Endodermal cell (in vitro differentiated cells): ENCODE results near the gene RPTOR. TPM values are rescaled to one million over a fixed set of nuclear protein-coding genes. Genes with fewer than 3 reads are reported as not detected.

Experiments used
- DNase-seq: peaks from one replicate; pipeline ENCODE4 v3.0.0-alpha.2; 2017
- H3K27ac ChIP-seq: 2 replicates; pipeline ENCODE4 v1.5.1; 2013; ENCODE audit warnings: mild to moderate bottlenecking, low read depth, low read length, moderate library complexity
- H3K27me3 ChIP-seq: 2 replicates; pipeline ENCODE4 v1.6.1; 2013; ENCODE audit warnings: mild to moderate bottlenecking, low read length, moderate library complexity; ENCODE audit not compliant: insufficient read depth, control insufficient read depth, poor library complexity, severe bottlenecking
- H3K36me3 ChIP-seq: 2 replicates; pipeline ENCODE4 v1.7.0; 2013; ENCODE audit warnings: mild to moderate bottlenecking, low read length, moderate library complexity; ENCODE audit not compliant: control insufficient read depth, insufficient read depth
- H3K4me1 ChIP-seq: one replicate; pipeline ENCODE4 v1.7.0; 2013; ENCODE audit warnings: low read length; ENCODE audit not compliant: control insufficient read depth, insufficient read depth
- H3K4me3 ChIP-seq: 2 replicates; pipeline ENCODE4 v1.5.1; 2013; ENCODE audit warnings: mild to moderate bottlenecking, low read length, moderate library complexity
- H3K9ac ChIP-seq: 2 replicates; pipeline ENCODE4 v1.6.1; 2013; ENCODE audit warnings: mild to moderate bottlenecking, low read length, moderate library complexity; ENCODE audit not compliant: poor library complexity, severe bottlenecking; ENCODE audit errors: extremely low read depth
- H3K9me3 ChIP-seq: 2 replicates; pipeline ENCODE4 v1.6.1; 2013; ENCODE audit warnings: mild to moderate bottlenecking, low read length, moderate library complexity; ENCODE audit not compliant: control insufficient read depth
- H3K27ac Mint-ChIP-seq: 2 replicates; pipeline ENCODE4 v1.8.0; 2020; ENCODE audit warnings: mixed read lengths
- H3K27me3 Mint-ChIP-seq: 2 replicates; pipeline ENCODE4 v1.8.0; 2021; ENCODE audit warnings: mild to moderate bottlenecking, mixed read lengths; ENCODE audit not compliant: insufficient read depth
- H3K36me3 Mint-ChIP-seq: 2 replicates; pipeline ENCODE4 v1.8.0; 2020; ENCODE audit warnings: low read depth, mixed read lengths
- H3K4me1 Mint-ChIP-seq: 2 replicates; pipeline ENCODE4 v1.8.0; 2020; ENCODE audit warnings: mixed read lengths
- H3K4me3 Mint-ChIP-seq: 2 replicates; pipeline ENCODE4 v1.8.0; 2020; ENCODE audit warnings: mild to moderate bottlenecking, moderate library complexity, mixed read lengths
- H3K9me3 Mint-ChIP-seq: 2 replicates; pipeline ENCODE4 v1.8.0; 2020; ENCODE audit warnings: mild to moderate bottlenecking, mixed read lengths
- WGBS, 2 experiments: methylation state at CpG; one replicate each; pipeline versions ENCODE4 v1.1.5 to v1.1.7; 2013; ENCODE audit warnings: missing lambda C conversion rate in 2 of 2, mixed read lengths in 1 of 2; ENCODE audit not compliant: insufficient coverage in 1 of 2, insufficient read length in 1 of 2; 5-methylcytosine and 5-hydroxymethylcytosine counted together
- total RNA-seq, 2 donors: library from RNA; stranded (reverse); fragmentation: NEBNext Ultra II Directional in 1 of 2; extraction: Animal tissue kit (Norgen Biotek cat#: 25700) in 1 of 2; gene quantifications; 2 replicates in 1 of 2; 3 replicates in 1 of 2; pipeline ENCODE4 v1.2.1, GENCODE V29; 2021
- TF ChIP-seq, protein P1 (sequence below): fragments of 200-600 bp; sonication (generic); conservative IDR thresholded peaks from 2 replicates; pipeline ENCODE4 v1.5.0; 2021; ENCODE audit warnings: antibody characterized with exemption, mild to moderate bottlenecking

Gene RPTOR
- total RNA-seq, 2 donors from 2014 or later: 45.1 to 53.4 TPM

- Histone ChIP-seq H3K4me3 (no peak overlapping the region), H3K9me3 (no peaks in the 10 kb centered on the region), H3K36me3 (no peaks in the 10 kb centered on the region), H3K27ac (no peak overlapping the region), H3K27me3 (no peaks in the 10 kb centered on the region), H3K9ac (no peak overlapping the region), H3K4me1 (no peaks in the 10 kb centered on the region)
- Mint-ChIP-seq H3K27ac (no peak overlapping the region), H3K4me3 (no peak overlapping the region), H3K36me3 (peaks cover 16% of the 10 kb centered on the region), H3K27me3 (no peaks in the 10 kb centered on the region), H3K4me1 (peaks cover 6% of the 10 kb centered on the region), H3K9me3 (no peaks in the 10 kb centered on the region)
- TF ChIP-seq, protein P1, sequence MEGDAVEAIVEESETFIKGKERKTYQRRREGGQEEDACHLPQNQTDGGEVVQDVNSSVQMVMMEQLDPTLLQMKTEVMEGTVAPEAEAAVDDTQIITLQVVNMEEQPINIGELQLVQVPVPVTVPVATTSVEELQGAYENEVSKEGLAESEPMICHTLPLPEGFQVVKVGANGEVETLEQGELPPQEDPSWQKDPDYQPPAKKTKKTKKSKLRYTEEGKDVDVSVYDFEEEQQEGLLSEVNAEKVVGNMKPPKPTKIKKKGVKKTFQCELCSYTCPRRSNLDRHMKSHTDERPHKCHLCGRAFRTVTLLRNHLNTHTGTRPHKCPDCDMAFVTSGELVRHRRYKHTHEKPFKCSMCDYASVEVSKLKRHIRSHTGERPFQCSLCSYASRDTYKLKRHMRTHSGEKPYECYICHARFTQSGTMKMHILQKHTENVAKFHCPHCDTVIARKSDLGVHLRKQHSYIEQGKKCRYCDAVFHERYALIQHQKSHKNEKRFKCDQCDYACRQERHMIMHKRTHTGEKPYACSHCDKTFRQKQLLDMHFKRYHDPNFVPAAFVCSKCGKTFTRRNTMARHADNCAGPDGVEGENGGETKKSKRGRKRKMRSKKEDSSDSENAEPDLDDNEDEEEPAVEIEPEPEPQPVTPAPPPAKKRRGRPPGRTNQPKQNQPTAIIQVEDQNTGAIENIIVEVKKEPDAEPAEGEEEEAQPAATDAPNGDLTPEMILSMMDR: no peak
- 89% methylated on average over 12 to 13 of the region's 13 CpGs for WGBS, 2 experiments
- no peak for DNase-seq
Observed at GRCh38 chr17:80689129-80689619, 144.5 kb downstream of the RPTOR start.

GRCh38 chr17:80691784-80692183 lies 147.1 kb downstream of the RPTOR start:
- H3K4me3 Mint-ChIP-seq: no peak overlapping the region
- H3K9ac ChIP-seq: no peak overlapping the region
- H3K36me3 Mint-ChIP-seq: peaks cover 9% of the 10 kb centered on the region
- peaks cover 23% of the 10 kb centered on the region for H3K4me1 Mint-ChIP-seq
- TF ChIP-seq, protein P1: no peak
- 88 to 97% methylated on average over 3 to 10 of the region's 10 CpGs for WGBS, 2 experiments
- H3K9me3 Mint-ChIP-seq: no peaks in the 10 kb centered on the region
- H3K36me3 ChIP-seq: no peaks in the 10 kb centered on the region
- no peak overlapping the region for H3K4me3 ChIP-seq
- H3K27me3 Mint-ChIP-seq: no peaks in the 10 kb centered on the region
- H3K9me3 ChIP-seq: no peaks in the 10 kb centered on the region
- no peak overlapping the region for H3K27ac Mint-ChIP-seq
- no peak for DNase-seq
- no peak overlapping the region for H3K27ac ChIP-seq
- H3K27me3 ChIP-seq: no peaks in the 10 kb centered on the region
- no peaks in the 10 kb centered on the region for H3K4me1 ChIP-seq

GRCh38 chr17:80692931-80693467 lies 148.4 kb downstream of the RPTOR start:
- Mint-ChIP-seq H3K4me3 (no peak overlapping the region), H3K27ac (no peak overlapping the region), H3K36me3 (peaks cover 8% of the 10 kb centered on the region), H3K4me1 (peaks cover 29% of the 10 kb centered on the region), H3K27me3 (no peaks in the 10 kb centered on the region), H3K9me3 (no peaks in the 10 kb centered on the region)
- H3K27ac ChIP-seq: peak overlapping the region; percentile 46
- no peak overlapping the region for H3K9ac ChIP-seq
- H3K9me3 ChIP-seq: no peaks in the 10 kb centered on the region
- H3K36me3 ChIP-seq: no peaks in the 10 kb centered on the region
- no peaks in the 10 kb centered on the region for H3K27me3 ChIP-seq
- 94 to 96% methylated on average over 9 to 13 of the region's 13 CpGs for WGBS, 2 experiments
- H3K4me1 ChIP-seq: peaks cover 1% of the 10 kb centered on the region
- no peak overlapping the region for H3K4me3 ChIP-seq
- DNase-seq: peak; percentile 79
- TF ChIP-seq, protein P1: peak; percentile 64
